HL-60/S4 treated with retinoic acid at 250 ng/mL for 4 days and 3 days (cell line): Measurements from ENCODE around the gene KRT79.

Experiments used
- in situ Hi-C: fragments of 300-500 bp; cut with MboI; formaldehyde crosslinking; loops from 2 replicates; pipeline ENCODE4 v1.7.0; 2022; ENCODE audit warnings: low sequenced_read_pairs

Gene KRT79

DNA sequence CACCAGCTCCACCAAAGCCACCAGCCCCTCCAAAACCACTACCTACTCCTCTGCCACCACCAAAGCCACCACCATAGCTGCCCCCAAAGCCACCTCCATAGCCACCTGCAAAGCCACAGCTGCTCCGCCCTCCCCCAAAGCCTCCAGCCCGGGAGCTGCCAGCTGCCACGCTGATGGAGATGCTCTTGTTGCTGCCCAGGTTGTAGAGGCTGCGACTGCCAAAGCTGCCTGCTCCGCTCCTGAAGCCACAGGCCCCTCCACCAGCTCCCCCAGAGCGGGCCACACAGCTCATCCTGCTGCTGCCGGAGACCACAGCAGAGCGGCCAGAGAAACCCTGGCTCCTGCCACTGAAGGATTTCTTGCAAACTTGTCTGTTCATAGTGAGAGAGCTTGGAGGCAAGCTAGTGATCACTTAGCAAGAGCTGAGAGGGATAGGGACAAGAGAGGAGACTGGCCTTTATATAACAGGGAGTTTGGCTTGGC, 57.2 kb downstream of the KRT79 start, which contains the start of gene KRT76:
TSS of gene KRT76 (minus strand) at position 433 of the 483 bp plus-strand sequence. CDS start at position 379, 54 bp downstream.
- in situ Hi-C loops: no loop called here

DNA sequence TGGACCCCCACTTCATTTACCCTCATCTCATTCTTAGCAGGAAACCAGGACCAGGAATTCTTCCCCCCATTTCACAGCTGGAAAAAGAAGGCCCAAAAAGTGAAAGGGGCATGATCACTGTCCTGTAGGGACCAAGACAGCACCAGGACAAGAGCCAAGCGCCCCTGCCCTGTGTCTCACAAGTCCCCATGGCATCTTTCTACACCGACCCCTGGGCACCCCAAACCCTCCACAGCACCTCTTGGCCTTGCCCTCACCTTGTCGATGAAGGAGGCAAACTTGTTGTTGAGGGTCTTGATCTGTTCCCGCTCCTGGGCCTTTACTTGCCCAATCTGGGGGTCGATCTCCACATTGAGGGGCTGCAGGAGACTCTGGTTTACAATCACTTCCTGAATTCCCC, 57.7 kb downstream of the KRT79 start:
- in situ Hi-C loops: no loop called here

DNA sequence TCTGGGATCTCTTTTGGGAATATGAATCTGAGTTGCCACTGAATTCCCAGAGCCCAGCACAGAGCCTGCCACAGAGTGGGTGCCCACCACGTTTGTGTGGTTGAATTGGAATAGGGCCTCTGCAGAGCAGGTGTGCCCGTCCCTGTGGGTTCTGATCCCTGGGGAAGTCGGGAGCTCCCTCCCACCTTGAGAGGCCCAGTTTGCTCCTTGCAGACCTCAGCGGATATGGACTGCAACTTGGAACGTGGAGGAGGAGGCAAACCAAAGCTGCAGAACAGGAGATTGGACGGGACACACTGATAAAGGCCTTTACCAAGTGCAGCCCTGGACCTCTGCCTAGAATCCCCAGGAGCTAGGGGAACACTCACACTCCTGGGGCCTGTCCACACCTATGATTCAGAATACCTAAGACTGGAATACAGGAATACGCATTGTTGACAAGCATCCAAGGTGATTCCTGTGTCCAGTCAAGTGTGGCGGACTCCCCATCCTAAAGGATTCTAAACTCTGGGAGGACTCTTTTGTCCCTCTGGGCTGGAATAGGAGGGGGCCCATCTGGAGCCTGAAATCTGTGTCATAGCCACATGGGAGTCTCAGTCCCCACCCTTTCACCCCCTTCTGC, 59.4 kb downstream of the KRT79 start:
- in situ Hi-C loops: no loop called here

DNA sequence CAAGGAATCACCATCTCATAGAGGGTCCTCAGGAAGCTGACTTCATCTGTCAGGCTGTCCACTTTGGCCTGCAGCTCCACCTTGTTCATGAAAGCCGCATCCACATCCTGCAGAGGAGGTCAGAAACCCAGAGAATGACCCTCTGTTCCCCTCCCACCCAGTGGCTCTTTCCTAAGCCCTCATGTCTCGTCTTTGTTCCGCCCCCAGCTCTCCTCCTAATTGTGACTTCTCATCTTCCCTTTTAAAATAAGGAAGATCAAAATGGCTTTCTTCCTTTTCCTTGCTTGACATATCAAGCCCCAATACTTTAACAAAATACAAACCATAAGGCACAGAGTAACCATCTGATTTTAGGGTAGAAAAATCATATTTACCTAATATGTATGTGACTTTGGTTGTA, 61.3 kb downstream of the KRT79 start:
- in situ Hi-C loops: no loop called here

DNA sequence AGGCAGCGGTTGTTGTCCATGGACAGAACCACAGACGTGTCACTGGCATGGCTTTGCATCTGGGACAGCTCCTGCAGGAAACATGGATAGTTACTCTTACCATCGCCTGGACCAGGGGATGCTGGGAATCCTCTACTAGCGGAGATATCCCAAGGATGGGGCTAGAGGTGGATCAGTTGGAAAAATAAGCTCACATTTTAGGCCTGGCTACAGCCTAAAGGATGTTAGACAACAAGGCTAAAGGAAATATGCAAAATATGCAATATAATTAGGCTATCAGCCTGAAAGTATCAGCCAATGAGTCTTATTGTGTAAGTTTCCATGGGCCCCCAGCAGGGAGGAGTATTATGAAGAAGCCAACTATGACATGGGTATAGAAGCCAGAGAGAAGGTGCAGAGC, 61.9 kb downstream of the KRT79 start:
- in situ Hi-C loops: no loop called here

DNA sequence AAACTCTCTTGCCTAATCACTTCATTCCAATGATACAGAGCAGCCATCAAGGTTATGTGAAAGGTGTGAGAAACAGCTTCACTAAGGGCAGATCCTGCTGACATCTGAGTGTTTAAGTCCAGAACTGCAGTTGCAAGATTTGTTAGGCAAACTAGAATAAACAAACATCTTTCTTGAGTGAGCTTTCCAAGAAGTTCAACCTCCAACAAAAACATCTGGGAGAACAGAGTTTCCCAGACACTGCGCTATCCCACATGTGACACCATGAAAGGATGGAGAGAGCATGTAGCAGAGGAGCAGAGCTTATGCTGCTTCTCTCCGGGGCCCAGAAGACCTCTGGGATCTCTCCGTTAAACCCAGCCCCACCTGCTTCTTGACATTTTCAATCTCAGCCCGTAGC, 62.6 kb downstream of the KRT79 start:
- in situ Hi-C loops: no loop called here
